NOMO-1 treated with DMSO at 0.1 percent for 48 hours (cell line): ENCODE measurements around the gene SLC6A11.

ENCODE experiments used
- DNase-seq: peaks from one replicate; lab custom pipeline; 2025; ENCODE audit not compliant: unreplicated experiment; lab: John Stamatoyannopoulos, UW

Gene SLC6A11

GRCh38 chr3:10928407-10928960 lies 112.5 kb downstream of the SLC6A11 start:
- no peak for DNase-seq

GRCh38 chr3:10928961-10929471 lies 113.0 kb downstream of the SLC6A11 start:
- no peak for DNase-seq

- DNase-seq = no peak
Observed at GRCh38 chr3:10929978-10930665, 114.1 kb downstream of the SLC6A11 start.

GRCh38 chr3:10930666-10931040 lies 114.6 kb downstream of the SLC6A11 start:
- DNase-seq = no peak

- no peak for DNase-seq
Observed at GRCh38 chr3:10932596-10932995, 116.6 kb downstream of the SLC6A11 start.

- no peak for DNase-seq
Observed at GRCh38 chr3:10933021-10933420, 117.0 kb downstream of the SLC6A11 start.

- DNase-seq = no peak
Observed at GRCh38 chr3:10933470-10933804, 117.4 kb downstream of the SLC6A11 start.

- DNase-seq = no peak
Observed at GRCh38 chr3:10933805-10934481, 117.9 kb downstream of the SLC6A11 start.

GRCh38 chr3:10935028-10935427 lies 119.0 kb downstream of the SLC6A11 start:
- DNase-seq = no peak

GRCh38 chr3:10935846-10936631 lies 120.0 kb downstream of the SLC6A11 start:
- DNase-seq = no peak

- no peak for DNase-seq
Observed at GRCh38 chr3:10936686-10937085, 120.7 kb downstream of the SLC6A11 start.

GRCh38 chr3:10937141-10937825 lies 121.3 kb downstream of the SLC6A11 start:
- DNase-seq = no peak

- DNase-seq = no peak
Observed at GRCh38 chr3:10939556-10939955, 123.5 kb downstream of the SLC6A11 start.

GRCh38 chr3:10940106-10940505 lies 124.1 kb downstream of the SLC6A11 start:
- DNase-seq = no peak

GRCh38 chr3:10941972-10942371 lies 125.9 kb downstream of the SLC6A11 start:
- DNase-seq = no peak

- DNase-seq = no peak
Observed at GRCh38 chr3:10942690-10943205, 126.7 kb downstream of the SLC6A11 start.

GRCh38 chr3:10944866-10945265 lies 128.8 kb downstream of the SLC6A11 start:
- DNase-seq = no peak

- DNase-seq = peak; percentile 2
Observed at GRCh38 chr3:10945683-10946287, 129.8 kb downstream of the SLC6A11 start.

- DNase-seq = no peak
Observed at GRCh38 chr3:10946526-10946925, 130.5 kb downstream of the SLC6A11 start.

GRCh38 chr3:10948326-10948725 lies 132.3 kb downstream of the SLC6A11 start:
- DNase-seq = no peak
